Breast epithelium (tissue), 3 donors: ENCODE results near the gene MRPL11.

Experiments
- POLR2A ChIP-seq: fragments of 450-650 bp; IDR thresholded peaks from one replicate; pipeline ENCODE4 v1.6.1; 2016; ENCODE audit warnings: antibody characterized with exemption, mild to moderate bottlenecking, moderate library complexity
- POLR2AphosphoS5 ChIP-seq, 3 donors: sonication (generic); formaldehyde crosslinking; IDR thresholded peaks; one replicate each; pipeline ENCODE4 v1.6.1; 2017; ENCODE audit warnings: antibody characterized with exemption in 3 of 3

- TF ChIP-seq POLR2A (no peak), POLR2AphosphoS5 (IDR thresholded peaks at IDR 0.05) (no peak)
Observed at GRCh38 chr11:66451663-66452062, 13.0 kb upstream of the MRPL11 start.
